ENCODE data around the gene ANKRD16.

GRCh38 chr10:5895365-5895764 is 5.7 kb upstream of the ANKRD16 start:
- no peak for TF ChIP-seq MYC (IDR thresholded peaks at IDR 0.05; ENCODE audit: low read depth, low read length)
- TF ChIP-seq CTCF (IDR thresholded peaks at IDR 0.05; ENCODE audit: low read depth, low read length): no peak
